Stimulated activated CD4-positive, alpha-beta T cell treated with anti-CD3 and anti-CD28 coated beads, Interleukin-1b, Interleukin-23, amount 100 ng/mL, for 48 hours (primary cell): ENCODE data around the gene HSPG2.
A peak's percentile ranks its signal among the peaks of the same experiment; 100 is the strongest.
"Not testable (repeated sequence)": the region's sequence is repeated elsewhere in the genome, so short reads cannot be mapped to it uniquely, and the experiment has no call there.

Source experiments
- DNase-seq: peaks from one replicate; pipeline ENCODE4 v3.0.0-alpha.2; 2020

The HSPG2 gene

DNA sequence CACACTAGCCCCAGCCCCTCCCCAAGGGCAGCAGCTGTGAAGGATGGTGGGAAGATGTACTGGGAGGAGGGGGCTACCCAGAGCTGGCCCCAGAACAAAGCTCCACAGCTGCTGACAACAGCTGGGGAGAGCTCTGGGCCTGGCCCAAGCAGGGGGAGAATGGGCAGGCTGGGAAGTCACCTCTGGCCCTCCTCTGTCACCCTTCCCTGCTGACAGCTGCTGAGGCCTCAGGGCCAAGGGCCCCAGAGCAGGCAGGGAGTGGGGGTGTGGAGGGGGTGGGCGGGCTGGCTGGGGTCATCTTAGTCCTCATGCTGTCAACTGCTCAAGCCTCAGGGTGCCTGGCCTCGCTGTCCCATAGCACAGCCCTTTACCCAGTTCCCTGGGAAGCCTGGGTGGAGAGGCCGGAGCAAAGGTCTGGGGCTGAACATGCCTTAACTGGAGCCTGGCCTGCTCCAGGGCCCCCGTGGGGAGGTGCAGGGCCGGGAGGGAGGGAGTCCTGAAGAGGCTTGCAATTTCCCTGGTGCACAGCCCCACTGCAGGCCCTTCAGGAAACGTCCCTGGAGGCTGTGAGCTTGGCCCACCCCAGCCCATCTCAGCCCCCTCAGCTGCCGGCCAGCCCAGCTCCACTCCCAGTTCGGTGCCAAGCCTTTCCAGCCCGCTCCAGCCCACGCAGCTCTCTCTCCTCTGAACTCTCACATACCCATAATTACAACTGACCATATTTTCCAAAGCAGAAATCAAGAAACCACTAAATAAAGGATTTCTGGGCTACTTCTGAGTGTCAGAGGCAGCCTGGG lies 25.7 kb downstream of the HSPG2 start:
- no peak for DNase-seq

DNA sequence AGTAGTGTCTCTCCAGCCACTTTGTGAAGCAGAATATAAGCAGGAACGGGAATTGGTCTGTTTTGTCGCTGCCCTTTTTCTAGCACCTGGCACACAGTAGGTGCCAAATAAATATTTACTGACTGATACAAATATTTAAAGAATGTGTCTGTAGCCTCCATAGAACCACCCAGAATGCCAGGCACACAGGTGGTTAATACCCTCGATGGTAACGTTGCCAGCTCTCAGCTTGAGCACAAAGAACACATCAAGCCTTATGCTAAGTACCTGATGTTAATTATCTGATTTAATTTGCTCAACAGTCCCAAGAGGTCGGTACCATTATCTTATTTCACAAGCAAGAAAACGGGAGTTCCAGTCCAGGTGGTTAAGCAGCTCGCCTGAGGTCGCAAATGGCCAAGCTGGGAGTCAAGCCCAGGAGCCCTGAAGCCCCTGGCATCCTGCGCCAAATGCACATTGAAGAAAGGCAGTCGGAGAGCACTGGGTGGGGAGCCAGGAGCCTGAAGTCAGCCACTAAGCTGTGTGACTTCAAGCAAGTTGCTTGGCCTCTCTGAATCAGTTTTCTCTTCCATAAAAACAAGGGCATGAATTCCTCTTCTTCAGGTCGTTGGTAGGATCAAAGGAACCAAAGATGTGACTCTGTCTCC lies 26.4 kb downstream of the HSPG2 start:
- no peak for DNase-seq

DNA sequence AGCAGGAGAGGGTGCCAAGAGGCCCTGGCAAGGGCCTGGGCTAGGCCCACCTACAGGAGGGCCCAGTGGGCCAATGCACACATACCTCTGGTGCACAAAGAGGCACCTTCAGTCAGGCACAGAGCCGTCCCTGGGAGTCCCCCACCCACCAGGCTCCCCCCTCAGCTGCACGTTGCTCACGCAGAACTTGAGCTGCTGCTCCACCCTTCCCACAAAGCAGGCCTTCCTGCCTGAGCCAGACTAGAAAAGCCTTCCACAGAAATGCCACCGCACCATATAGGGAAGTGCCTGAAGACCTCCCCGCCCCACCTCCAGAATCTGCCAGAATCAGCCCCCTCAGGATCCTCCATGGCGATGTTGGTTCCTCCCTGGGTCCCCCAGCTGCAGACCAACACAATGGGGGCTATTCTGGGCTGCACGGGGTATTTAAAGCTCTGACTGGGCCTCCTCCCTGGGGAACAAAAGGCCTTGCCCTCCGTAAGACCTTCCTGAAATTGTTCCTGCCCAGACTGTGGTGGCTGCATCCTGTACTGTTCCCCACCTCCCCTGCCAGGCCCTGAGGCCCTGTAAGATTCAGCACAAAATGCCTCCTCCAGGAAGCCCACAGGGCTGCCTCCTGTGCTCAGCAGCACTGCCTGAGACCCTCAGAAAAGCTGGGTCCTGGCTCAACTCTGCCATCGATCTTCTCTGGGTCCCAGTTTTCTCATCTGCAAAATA lies 27.2 kb downstream of the HSPG2 start:
- peak; percentile 62 for DNase-seq

DNA sequence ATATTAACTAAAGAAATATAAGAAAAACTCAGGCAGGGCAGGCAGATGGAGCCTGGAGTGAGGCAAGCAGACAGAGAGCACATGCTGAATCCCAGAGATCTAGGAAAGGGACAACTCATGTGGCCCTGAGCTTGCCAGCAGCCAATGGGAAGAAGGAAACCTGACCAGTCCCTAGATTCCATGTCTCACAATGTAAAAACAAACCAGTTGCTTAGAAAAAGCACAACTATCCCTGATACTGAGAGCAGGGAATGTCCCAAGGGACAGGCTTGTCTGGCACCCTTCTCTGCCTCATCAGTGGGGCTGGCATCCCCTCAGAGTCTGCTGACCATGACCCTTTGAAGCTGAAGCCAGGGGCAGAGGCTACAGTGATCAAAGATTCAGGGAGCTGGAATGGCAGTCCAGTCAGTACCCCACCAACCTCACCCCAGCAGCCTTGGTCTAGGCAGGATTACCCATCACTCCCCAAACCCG lies 27.8 kb downstream of the HSPG2 start:
- DNase-seq, result no peak

DNA sequence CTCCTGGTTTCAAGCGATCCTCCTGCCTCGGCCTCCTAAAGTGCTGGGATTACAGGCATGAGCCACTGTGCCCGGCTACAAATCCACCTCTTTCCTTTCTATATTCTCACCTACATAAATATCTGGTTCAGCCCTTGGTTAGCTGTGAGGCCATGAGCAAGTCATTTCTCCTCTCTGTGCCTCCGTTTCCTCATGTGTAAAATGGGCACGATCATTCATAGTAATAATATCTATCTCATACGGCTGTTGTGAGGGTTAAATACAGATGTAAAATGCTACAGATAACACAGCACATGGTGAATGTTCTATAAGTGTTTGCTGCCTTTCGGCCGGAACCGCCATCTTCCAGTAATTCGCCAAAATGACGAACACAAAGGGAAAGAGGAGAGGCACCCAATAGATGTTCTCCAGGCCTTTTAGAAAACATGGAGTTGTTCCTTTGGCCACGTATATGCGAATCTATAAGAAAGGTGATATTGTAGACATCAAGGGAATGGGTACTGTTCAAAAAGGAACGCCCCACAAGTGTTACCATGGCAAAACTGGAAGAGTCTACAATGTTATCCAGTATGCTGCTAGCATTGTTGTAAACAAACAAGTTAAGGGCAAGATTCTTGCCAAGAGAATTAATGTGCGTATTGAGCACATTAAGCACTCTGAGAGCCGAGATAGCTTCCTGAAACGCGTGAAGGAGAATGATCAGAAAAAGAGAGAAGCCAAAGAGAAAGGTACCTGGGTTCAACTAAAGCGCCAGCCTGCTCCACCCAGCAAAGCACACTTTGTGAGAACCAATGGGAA lies 29.2 kb downstream of the HSPG2 start:
- not testable (repeated sequence) for DNase-seq

DNA sequence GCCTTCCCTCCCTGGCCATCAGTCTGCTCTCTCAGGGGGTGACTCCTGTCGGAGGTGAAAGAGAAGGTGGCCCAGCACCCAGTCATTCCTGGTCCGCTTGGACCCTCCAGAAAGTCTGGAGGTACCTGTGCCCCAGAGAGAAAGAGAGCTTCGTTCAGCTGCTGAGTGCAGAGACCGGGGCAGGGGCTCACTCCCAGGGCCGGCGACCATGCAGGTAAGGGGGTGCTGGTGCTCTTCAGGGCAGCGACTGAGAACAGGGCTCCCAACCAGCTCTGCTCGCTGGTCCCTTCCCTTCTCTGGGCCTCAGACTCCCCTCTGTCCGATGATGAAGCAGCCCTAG lies 30.1 kb downstream of the HSPG2 start:
- no peak for DNase-seq

DNA sequence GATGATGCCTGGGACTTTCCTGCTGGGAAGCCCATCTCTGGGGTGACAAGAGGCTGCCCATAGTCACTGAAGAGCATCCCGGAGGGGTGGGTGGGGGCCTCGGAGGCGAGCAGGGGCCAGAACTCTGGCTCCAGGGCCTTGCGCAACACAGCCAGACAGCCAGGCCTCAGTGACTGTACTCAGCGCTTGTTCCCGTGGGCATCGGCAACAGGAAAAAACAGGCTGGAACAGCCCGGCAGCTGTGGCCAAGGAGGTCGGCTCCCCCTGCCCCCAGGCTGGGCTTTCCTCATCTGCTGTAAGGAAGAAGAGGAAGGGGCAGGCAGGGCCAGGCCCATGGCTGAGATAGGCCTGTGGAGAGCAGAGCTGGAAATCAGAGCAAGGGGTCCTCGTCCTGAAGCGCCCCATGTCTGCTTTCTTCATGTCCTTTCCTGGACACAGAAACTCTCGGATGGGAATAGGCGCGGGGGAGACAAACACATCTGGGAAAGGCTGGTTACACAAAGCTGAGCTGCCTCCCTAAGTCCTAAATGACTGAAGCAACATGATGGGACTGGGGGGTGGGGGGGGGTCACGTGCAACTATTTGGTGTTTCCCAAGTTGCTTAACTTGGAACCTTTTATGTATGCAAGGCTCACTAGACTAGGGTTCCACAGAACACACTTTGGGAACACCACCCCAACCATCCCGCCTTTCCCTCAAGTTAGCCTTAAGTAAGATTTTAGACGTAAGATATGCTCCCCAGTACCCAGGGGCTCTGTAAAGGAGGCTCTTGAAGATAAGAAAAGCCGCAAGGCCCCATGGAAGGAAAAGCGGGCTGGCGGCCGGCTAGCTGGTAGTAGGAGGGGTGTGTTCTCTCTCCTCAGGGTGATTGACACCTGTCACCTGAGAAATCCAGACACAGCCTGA lies 30.7 kb downstream of the HSPG2 start:
- no peak for DNase-seq

DNA sequence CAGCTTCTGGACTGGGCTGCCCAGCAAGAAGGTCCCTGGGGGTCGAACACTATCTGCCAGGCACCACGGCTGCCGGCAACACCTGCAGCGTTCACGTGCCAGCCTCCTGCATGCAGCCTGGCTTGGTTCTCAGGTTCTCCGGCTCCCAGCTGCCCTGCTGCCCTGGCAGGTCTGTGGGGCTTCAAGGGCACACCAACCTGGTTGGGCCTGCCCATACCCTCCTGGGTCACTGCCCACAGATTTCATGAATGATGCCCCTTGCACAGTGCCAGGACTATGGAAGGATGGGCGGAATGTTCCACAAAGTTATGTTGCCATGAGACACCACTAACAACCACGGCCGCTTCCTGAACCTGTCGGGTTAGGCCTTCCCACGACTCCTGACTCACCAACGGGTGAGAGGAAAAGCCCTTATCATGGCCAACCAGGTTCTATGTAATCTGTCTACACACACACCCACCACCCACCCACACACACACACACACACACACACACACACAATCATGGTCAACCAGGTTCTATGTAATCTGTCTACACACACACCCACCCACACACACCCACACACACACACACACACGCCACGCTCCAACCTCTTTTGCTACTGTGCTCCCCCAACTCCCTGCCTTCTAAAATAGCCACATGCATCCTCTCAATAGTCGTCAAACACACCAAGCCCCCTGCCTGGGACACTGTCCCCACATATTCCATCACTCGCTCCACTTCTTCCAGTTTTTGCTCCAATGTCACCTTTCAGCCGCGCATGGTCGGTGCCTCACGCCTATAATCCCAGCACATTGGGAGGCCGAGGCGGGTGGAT lies 32.2 kb downstream of the HSPG2 start:
- peak; percentile 30 for DNase-seq

DNA sequence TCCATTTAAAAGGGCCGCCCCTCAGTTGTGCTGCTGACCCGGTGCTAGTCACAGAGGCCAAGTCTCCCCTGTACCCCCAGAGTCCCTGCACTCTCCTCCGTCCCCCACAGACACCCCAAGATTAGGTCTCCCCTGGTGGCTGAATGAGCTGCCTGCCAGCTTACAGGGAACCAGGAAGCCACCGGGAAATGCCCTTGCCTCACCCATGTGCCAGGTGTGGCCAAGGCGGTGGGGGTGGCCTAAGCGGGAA lies 32.7 kb downstream of the HSPG2 start:
- no peak for DNase-seq

DNA sequence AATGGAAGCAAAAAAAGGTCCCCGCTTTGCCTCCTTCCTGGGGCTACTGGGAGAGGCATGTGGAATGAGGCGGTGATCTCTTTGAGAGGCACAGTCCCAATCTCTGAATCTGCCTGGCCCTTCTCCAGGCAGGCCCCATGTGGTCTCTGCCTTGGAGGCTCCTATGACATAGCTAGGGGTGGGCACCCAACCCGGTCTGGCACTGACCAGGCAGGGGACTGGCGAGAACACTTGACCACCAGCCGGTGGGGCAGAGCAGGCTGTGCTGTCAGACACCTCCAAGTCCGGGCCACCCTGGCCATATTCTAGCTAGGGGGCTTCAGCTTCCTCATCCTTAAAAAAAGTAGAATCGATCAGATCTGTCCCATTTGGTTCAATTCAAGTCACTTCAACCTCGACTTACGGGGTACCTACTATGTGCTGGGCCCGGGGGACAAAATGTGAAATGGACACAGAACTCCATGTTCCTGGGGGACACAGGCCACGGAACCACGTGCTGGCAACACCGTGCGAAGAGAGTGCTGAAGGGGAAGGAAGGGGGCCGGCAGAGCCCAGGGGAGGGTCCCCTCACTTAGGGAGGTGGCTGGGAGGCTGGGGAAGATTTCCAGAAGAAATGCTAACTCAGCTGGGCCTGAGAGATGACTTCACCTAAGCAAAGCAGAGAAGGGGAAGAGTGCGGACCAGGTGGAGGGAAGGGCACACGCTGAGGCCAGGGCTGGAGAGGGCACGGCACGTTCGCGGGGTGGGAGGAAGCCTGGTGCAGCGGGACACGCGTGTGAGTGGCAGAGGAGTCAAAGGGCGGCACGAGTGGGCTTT lies 33.3 kb downstream of the HSPG2 start:
- DNase-seq, result no peak

DNA sequence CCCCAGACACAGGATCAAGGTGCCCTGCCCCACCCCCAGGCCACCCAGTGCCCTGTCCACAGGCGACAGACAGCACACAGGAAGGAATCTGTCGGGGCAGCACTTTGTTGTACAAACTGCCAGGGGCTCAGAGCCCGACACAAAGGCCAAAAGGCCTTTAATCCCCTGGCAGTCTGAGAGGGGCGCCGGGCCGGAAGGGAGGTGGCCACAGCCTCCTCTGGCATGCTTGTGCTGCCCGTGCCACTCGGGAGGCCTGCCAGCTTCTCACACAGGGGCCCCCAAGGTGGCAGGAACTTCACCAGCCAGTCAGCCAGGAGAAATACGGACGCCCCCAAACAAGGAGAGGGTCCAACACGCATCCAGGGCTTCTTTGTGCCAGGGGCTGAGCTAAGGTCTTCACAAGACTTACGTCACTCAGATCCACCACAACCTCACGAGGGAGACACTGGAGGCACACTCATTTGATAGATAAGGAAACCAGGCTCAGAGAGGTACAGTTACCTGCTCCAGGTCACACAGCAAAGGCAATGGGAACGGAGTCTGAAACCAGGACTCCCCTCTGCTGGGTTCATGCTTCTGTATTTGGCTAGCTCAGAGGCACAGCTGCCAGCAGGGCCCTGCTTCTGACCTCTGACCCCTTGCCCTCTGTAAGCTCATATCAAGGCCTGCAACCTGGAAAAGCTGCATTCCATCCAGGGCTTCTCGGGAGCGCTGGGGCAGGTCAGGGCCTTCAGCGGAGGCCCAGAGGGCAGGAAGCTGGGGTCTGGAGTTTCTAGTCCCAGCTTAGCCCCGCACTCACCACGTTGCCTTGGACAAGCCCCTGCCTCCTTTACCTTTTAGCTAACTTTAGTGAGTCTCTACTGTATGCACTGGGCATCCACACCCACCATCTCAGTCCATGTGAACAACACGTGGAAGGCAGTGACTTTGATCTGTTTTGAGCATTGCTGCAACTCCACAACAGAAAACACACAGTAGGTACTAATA lies 34.8 kb downstream of the HSPG2 start:
- no peak for DNase-seq

DNA sequence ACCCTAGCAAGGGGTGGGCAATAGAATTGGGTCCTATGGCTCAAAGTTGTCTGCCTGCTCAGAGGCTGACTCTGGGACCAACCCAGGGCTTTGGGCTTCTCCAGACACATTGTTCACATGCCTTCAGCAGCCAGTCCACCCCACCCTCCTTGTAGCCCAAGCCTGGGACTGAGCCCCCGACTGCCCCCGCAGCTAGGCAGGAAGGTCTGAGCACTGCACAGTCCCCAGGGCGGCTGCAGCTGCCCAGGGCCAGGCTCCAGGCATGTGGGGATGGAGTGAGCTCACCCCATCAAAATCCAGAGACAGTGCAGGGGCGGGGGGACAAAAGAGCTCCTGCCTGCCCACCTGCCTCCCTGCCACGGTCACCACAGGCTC lies 35.6 kb downstream of the HSPG2 start:
- no peak for DNase-seq

DNA sequence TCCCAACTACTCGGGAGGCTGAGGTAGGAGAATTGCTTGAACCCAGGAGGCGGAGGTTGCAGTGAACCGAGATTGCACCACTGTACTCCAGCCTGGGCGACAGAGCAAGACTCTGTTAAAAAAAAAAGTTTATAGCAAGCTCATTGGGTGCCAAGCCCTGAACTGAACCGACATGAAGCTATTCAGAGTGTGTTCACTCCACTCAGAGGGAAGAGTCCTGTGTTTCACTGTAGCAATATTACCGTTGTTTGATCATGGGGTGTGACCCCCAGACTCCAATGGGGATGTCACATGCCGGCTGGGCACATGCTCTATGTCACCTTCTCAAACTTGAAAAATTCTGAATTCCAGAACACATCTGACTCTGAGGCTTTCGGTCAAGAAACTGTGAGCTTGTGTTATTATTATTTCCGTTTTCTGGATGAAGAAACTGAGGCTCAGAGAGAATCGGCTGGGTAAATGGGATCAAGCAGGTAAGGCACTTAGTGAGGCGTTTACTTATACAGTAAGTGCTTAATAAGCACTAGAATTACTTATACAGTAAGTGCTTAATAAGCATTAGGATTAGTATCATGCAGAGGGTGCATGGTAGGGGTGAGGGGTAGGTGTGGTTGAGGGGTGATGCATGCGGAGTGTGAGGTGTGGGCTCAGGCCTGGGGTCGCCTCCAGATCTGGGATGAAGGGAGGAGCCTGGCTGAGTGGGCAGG lies 36.2 kb downstream of the HSPG2 start:
- DNase-seq, result no peak

DNA sequence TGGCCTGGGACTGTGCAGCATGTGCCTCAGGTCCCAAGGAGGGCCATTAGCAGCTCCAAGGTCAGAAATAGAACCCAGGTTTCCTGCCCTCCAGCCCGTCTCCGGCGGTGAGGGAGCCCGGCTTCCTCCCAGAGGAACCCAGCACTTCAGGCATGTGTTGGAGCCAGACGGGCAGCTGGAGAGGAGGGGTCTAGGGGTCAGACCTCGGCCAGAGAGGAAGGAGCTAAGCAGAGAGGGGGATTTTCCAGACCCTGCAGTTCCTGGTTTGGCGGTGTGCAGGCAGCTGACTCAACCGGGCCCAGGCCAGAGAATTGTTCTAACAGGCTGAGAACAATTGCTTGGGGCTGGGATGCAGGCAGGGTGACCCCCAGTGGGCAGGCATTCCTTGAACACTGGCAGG lies 37.1 kb downstream of the HSPG2 start:
- DNase-seq, result no peak

DNA sequence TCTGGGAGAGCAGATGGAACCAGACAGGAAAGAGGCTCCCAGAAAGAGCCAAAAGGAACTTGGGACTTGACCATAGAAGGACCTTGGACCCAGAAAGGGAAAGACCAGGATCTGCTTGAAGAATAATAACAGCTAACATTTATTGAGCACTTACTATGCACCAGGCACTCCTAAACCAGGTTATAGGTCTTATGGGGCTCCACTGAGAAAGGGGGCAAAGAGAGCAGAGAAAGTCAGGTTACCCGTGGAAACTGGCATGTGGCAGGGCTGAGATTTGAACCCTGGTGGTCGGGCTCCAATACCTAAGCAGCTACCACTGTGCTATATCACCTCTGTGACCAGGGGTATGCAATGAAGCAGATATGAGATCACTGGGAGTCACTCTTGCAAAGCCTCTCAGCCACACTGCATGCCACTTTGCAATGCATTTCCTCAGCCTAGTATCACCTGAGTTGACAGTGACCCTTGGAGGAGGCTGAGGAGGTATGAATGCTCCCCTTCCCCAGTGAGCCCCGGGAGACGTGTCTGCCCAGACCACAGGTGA lies 37.8 kb downstream of the HSPG2 start:
- no peak for DNase-seq

DNA sequence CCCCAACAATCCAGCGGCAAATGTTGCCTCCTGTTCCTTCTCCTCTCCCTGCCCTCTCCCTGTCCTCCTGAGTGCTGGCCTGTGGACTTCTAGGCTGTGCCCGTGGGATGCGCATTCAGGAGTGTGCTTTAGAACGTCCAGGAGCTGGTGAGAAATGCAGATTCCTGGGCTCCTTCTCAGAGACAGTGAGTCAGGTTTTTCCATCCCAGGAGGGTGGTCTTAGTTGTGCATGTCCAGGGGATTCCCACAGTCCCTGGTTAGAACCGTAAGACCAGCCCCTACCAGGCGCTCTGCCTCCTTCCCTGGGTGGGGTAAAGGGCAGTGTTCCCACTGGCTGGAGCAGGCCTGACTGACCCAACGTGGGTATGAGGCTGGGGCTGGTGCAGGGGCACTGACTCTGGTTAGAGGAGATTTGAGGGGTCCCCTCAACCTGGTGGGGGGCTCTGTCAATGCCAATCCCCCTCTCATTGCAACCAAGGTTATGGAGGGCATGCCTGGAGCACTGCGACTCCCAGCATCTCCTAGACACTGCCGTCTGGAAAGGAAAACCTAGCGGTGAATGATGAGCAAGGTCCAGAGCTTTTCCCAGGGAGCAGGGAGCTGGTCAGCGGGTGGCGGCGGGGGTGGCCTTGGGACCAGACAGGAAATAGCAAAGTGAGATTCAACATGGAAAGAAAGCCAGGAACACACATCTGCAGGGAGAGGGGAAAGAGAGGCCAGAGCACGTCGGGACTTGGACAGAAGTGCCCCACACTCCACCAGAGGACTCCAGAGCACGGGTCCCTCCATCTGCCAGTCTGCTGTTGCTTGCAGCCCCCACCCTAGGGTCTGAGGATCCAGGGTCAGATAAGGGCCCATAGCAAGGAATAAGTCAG lies 38.5 kb downstream of the HSPG2 start:
- no peak for DNase-seq

DNA sequence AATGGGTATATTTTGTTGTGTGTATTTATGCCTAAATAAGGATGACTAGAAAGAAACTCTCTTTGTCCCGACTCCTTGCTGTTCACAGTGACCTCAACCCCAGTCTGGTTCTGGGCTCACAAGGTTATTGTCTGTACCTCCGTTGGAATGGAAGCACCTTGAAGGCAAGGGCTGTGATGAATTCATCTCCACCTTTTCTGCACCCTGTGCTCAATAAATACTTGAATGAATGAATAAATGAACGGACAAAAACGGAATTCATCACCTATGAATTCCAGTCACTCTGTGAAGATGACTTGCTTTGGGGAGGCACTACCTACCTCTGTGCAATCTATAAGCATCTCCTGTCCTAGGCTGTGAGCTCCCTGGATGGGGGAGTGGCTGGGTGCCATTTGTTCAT lies 39.3 kb downstream of the HSPG2 start:
- DNase-seq, result no peak
